GM13977 (cell line): Measurements from ENCODE around the gene OR6B2.
"Not testable (repeated sequence)": the region's sequence is repeated elsewhere in the genome, so short reads cannot be mapped to it uniquely, and the experiment has no call there.

Experiments
- DNase-seq: peaks from one replicate; pipeline ENCODE4 v3.0.0; 2012; ENCODE audit warnings: low spot score
- in situ Hi-C: fragments of 300-500 bp; cut with MboI; formaldehyde crosslinking; loops from one replicate; pipeline ENCODE4 v1.12.0; 2022; ENCODE audit warnings: low sequenced_read_pairs, low pct_unique_long_range_greater_than_20kb, mixed read lengths, inconsistent platforms; ENCODE audit not compliant: unreplicated experiment
- TF ChIP-seq, protein P1 (sequence below): IDR thresholded peaks from 2 replicates; pipeline ENCODE4 v1.5.1; 2012; ENCODE audit warnings: mild to moderate bottlenecking, control low read depth; ENCODE audit not compliant: insufficient read depth; ENCODE audit errors: extremely low read depth, missing control alignments

OR6B2 gene

DNA sequence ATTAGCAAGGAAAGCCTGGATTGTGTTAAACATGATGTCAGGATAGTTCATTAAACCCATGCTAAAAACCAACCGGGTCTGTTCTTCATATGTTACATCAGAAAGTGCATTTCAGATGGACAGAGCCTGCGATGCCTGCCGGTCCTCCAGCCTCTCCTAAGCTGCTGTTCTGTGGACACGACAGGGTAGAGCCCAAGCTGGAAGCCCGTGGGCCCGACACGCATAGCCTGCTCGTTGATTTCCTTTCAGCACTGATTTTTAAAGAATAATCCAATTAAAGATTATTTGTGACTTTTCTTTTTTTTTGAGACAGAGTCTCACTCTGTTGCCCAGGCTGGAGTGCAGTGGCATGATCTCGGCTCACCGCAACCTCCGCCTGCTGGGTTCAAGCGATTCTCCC, 22.3 kb upstream of the OR6B2 start:
- in situ Hi-C loops = no loop called here
- DNase-seq = no peak
- TF ChIP-seq, protein P1, sequence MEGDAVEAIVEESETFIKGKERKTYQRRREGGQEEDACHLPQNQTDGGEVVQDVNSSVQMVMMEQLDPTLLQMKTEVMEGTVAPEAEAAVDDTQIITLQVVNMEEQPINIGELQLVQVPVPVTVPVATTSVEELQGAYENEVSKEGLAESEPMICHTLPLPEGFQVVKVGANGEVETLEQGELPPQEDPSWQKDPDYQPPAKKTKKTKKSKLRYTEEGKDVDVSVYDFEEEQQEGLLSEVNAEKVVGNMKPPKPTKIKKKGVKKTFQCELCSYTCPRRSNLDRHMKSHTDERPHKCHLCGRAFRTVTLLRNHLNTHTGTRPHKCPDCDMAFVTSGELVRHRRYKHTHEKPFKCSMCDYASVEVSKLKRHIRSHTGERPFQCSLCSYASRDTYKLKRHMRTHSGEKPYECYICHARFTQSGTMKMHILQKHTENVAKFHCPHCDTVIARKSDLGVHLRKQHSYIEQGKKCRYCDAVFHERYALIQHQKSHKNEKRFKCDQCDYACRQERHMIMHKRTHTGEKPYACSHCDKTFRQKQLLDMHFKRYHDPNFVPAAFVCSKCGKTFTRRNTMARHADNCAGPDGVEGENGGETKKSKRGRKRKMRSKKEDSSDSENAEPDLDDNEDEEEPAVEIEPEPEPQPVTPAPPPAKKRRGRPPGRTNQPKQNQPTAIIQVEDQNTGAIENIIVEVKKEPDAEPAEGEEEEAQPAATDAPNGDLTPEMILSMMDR = no peak

DNA sequence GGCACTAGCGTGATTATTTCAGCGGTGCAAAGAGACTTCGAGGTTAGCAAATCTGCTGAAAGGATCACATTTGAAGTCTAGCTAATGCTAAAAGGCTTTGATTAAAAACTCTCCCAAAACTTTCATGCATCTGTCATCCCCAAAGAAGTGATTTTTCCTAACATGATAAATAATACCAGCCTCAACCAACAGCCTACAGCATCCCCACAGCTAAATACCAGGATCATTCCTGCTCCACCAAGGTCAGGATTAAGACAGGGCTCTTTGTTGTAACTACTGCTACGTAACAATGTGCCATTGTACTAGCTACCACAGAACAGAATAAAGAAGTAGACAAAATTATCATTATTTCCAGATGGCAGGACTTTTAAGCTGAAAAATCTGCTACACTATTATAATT, 21.5 kb upstream of the OR6B2 start:
- no peak for DNase-seq
- in situ Hi-C loops = no loop called here
- TF ChIP-seq, protein P1 = no peak

DNA sequence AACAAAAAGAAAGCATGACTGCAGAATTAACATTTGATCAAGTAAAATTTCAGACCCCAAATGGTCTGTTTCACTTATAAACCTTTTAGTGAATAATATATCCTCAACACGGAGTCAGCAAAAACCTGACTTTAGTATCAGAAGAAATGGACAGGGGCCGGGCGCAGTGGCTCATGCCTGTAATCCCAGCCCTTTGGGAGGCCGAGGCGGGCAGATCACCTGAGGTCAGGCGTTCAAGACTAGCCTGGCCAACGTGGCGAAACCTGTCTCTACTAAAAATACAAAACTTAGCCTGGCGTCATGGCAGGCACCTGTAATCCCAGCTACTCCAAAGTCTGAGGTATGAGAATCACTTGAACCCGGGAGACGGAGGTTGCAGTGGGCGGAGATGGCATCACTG, 20.0 kb upstream of the OR6B2 start:
- TF ChIP-seq, protein P1 = no peak
- DNase-seq = no peak
- in situ Hi-C loops = no loop called here

DNA sequence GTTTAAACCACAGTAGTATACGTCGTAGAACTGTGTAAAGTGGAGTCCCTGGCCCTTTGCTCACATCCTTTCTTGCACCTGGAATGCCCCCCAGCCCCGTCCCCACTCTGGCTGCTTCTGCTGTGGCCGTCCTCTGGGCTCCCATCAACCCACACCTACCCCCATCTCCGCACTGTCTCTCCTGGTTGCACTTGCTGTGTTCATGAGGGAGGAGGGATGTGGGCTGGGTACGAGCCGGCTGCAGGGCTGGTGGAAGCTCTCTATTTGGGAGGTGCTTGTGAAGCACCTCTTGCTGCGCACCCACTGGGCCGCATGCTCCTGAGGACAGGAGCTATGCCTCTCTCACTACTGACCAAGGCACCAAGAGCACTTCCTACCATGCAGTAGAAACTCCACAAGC, 18.0 kb upstream of the OR6B2 start:
- TF ChIP-seq, protein P1 = no peak
- no peak for DNase-seq
- in situ Hi-C loops = no loop called here

DNA sequence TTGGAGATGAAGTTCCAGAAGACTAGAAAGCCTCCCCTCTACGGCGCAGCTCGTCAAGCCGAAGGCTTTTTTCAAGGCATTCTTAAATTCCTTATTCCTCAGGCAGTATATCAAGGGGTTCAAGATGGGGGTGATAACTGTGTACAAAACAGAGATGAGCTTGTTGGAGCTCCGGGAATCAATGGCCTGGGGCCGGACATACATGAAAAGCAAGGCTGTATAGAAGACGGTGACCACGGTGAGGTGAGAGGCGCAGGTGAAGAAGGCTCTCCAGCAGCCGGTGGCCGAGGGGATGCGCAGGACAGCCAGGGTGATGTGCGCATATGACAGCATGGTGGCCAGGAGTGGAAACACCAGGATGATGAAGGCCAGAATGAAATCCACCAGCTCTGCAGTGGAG, 14.9 kb upstream of the OR6B2 start:
- TF ChIP-seq, protein P1 = no peak
- no peak for DNase-seq
- in situ Hi-C loops = no loop called here

DNA sequence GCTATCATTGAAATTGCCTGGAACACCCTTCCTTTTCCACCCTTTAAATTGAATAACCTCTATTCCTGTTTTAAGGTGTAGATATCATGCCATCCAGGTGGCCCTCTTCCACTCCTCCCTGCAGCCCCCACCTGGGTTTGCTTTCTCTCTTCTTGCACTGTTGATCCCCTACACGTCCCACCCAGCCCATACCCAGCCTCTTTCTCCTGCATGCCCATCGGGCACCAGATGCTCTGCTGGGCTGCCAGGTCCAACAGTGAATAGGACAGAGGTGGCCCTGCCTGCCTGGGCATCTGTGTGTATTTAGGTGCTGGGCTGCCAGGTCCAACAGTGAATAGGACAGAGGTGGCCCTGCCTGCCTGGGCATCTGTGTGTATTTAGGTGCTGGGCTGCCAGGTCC, 13.9 kb upstream of the OR6B2 start:
- DNase-seq, in situ Hi-C loops: not testable (repeated sequence)

DNA sequence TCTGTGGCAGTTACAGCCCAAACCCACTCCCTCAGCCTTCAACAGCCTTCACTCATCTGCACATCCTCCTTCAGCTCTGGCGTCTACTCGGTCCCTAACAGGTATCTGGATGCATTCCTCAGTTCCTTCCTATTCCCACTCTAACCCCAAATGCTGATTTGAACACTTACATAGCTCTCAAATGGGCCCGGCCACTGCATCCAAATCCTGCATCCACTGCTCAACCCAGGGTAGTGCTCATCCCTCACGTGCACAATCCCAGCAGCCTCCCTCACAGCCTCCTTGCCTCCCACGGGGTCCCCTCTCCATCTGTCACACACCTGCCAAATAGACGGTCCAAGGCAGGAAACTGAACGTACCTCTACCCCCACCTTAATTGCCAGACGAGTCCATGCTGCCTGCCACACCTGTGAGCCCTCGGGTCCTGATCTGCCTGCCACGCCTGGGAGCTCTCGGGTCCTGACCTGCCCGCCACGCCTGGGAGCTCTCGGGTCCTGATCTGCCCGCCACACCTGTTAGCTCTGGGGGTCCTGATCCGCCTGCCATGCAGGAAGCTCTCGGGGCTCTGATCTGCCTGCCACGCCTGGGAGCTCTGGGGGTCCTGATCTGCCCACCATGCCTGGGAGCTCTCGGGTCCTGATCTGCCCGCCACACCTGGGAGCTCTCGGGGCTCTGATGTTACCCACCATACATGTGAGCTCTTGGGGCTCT, 13.2 kb upstream of the OR6B2 start:
- in situ Hi-C loops = no loop called here
- no peak for DNase-seq
- TF ChIP-seq, protein P1 = no peak
